Gastrocnemius medialis (tissue), 4 donors: Measurements from ENCODE around the gene RC3H1.
"Not testable (repeated sequence)": the region's sequence is repeated elsewhere in the genome, so short reads cannot be mapped to it uniquely, and the experiment has no call there.

Source experiments
- CTCF ChIP-seq, 5 experiments: fragments of 450-650 bp in 3 of 5; fragments of 200-600 bp in 2 of 5; sonication (generic) in 2 of 5; IDR thresholded peaks in 4 of 5; conservative IDR thresholded peaks in 1 of 5; 1 replicate in 4 of 5; 2 replicates in 1 of 5; pipeline ENCODE4 v1.5.1; 2016 to 2019; ENCODE audit warnings: antibody characterized with exemption in 5 of 5, mild to moderate bottlenecking in 3 of 5, moderate library complexity in 3 of 5
- POLR2A ChIP-seq, 2 donors: fragments of 450-650 bp; IDR thresholded peaks; one replicate each; pipeline ENCODE4 v1.6.1; 2017; ENCODE audit warnings: antibody characterized with exemption in 2 of 2, mild to moderate bottlenecking in 2 of 2, moderate library complexity in 2 of 2

GRCh38 chr1:174055797-174056196 is 33.6 kb upstream of the RC3H1 start:
- TF ChIP-seq CTCF (IDR thresholded peaks at IDR 0.05 in 4 of 5, conservative IDR thresholded peaks at IDR 0.05 in 1 of 5); POLR2A (IDR thresholded peaks at IDR 0.05): not testable (repeated sequence)
